GM21825 (cell line): ENCODE results near the gene PDHB.

Source experiments
- ATAC-seq: cut with Tn5 transposase; IDR thresholded peaks from one replicate; pipeline ENCODE4 v1.9.1; 2021; ENCODE audit warnings: mild to moderate bottlenecking, moderate library complexity; ENCODE audit not compliant: unreplicated experiment

The PDHB gene

DNA sequence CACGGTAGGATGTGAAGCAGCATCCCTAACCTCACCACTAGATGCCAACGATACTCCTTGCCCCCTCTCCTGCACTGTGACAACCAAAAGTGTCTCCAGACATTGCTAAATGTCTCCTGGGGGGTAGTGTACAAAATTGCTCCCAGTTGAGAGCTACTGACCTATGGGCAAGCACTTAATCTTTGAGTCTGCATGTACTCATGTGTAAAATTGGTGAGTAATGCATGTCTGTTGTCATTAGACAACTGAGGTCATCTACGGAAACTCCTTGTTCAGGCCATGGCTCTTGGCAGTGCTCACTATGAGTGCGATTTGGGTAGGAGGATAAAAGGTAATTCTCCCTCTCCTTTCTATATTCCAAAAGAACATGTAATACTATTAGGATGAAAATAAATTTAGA is 29.2 kb downstream of the PDHB start:
- no peak for ATAC-seq

DNA sequence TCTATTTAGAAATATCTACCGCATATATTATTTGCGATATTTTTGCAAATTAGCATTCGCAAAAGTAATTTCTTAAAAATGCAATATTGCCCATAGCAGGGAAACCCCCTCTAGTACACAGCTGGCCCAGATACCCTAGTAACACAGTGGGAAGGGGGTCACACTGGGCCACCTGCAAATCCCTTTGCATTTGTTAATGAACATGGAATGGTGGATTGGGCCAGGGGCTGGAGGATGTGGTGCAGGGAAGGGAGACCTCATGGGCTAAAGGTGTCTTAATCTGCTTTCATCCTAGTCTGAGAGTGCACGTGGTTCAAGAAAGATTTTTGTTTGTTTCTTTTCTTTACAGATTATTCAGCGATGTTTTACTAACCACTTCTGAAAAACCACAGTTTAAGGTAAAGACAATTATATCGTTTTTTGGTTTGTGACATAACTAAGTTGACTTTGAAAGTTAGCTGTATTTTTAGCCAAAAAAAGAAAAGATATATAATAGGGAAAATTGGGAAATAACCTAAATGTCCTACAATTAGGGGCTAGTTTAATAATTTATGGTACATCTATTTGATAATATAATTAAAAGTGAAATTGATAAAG is 30.0 kb downstream of the PDHB start:
- no peak for ATAC-seq

DNA sequence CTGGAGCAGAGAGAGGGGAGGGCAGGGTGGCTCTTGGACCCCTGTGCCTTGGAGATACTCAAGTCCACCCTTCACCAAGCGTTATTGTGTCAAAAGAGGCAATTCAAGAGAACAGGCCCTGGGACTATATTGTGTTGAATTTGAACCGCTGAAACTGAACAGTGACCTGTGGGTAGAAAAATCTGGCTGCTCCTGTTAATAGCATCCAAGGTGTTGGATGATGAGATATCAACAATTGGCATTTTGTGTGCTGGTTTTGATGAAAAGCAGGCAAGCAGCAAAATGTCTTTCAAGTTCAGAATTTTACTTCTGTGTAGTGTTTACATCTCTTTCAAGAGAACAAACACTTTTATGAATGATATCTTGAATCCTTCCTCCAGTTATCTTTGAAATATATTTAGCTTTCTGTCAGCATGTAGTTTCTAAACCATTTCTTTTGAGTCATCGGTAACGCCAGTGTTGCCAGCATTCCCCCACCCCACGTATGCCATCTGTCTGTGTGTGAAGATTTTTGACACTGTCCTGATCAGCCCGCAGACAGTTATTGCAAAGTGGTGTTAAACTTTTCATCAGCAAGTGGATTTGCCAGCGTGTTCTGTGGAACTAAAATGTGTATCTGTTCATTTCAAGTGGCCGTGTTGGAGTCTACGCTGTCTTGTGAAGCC is 34.8 kb downstream of the PDHB start:
- ATAC-seq: no peak

DNA sequence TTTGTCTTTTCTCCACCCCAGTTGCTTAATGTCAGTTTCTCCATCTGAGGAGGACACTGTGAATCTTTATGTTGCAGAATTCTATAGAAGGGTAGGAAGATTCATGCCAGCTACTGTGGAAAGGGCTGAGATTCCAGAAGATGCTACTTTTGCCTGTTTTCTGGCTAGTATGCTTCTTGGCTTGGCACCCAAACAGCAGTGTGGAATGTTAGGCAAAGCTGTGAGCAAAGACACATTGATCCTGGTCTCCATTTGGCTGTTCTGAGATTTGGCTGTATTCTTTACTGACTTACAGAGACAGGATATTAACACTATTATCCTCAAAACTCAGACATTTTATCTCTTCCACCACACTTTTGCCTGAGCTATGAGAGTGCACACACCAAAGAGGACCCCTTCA is 39.3 kb downstream of the PDHB start:
- ATAC-seq: no peak

DNA sequence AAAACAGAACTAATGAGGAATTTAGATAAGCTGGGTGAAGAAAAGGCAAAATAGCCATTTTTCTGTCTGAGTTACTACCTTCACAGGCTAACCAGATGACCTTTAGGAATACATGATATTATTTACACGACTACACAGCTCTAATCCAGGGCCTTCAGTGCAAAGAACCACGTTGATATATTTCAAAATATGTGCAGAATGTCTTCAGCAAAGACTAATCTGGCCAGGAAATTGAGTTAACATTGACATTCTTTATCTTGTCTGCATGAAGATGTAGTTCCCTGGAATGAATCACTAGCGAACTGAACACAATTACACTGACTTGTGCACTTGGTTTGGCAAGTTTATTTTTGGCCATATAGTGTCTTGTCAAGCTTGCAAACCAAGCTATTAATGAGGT is 41.5 kb downstream of the PDHB start:
- ATAC-seq: no peak

DNA sequence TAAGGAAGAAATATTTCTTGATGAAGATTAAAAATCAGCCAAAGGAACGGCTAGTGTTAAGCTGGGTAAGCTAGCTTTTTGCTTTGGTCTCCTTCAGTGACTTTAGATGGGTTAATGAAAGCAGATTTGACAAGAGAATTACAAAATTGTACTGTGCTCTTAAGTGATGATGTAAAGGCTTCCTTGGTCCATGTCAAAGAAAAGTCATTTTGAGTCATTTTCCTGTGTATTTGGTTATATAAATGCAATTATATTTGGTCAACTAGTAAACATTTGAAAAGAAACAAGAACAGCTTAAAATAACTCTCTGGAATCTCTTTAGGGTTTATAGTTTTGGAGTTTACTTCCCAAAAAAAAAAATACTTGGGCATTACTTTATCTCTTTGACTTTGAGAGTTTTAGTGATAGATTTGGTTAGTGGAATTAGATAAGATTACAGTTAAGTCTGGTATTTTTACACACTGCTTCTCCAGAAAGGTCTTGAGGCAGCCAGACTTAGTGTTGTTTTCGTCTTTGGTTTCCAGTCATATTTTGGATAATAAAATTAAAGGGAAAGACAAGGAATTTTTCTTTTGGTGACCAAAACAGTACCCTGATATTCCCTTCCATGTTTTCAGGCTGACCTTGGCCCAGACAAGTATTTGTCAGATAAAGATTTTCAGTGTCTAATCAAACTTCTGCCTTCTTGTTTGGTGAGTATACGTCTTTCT is 42.3 kb downstream of the PDHB start:
- no peak for ATAC-seq

DNA sequence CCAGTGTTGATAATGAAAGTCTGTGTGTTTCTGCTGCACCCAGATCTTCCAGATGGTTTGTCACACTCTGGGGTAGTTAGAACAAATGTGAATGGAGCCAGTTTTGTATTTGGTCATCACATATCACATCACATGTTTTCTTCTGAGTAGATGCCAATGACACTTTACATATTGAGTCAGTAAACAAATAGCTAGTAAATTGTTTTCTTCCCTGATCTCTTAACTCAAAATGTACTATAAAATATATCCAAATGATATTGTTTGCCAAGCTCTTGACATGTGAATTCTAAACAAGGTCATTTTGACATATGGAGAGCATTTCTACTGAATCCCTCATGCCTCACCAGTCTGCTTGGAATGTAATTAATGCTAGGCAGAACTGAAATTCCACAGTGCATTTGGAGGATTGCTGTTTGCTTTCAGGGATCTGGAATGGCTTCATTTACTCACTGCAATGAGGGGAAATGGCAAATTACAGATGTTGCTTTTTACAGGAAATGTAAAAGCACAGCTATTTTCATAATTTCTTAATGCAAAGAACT is 45.0 kb downstream of the PDHB start:
- no peak for ATAC-seq

DNA sequence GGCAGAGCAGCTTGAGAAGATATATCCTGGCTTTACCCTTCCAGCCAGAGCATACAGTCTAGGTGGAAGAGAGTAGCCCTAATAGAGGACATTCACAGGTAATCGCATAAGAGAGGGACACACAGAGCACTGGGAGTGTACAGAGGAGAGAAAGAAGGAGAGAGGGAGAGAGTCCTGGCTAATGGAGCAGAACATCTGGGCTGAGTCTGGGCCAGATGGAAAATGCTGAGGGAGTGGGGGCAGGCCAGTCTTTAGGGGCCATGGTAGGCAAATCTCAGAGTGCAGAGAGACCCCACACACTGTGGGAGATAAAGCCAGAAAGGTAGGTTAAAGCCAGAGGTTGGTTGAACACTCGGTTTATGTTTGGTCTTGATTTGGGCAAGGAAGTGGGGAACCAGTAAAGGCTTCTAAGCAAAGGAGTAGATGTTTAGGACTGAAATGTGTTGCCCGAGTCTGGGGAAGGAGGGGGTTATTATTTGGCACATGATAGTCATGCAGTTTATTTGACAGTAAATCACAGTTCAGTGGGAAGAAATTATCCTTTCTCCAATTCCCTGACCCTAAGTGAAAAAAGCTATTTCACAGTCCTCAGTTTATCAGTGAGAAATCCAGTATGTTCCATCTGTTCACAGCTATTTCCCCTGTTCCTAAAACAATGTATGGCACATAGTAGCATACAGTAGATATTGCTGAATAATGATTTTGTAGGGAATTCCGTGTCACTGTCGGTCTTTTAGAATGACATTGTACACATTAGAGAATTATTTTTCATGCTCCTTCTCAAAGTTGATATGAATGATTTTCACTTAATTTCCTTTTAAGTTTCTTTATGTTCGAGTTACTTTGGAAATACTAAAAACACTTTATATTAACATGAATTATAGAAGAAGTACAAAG is 45.7 kb downstream of the PDHB start:
- ATAC-seq: no peak

DNA sequence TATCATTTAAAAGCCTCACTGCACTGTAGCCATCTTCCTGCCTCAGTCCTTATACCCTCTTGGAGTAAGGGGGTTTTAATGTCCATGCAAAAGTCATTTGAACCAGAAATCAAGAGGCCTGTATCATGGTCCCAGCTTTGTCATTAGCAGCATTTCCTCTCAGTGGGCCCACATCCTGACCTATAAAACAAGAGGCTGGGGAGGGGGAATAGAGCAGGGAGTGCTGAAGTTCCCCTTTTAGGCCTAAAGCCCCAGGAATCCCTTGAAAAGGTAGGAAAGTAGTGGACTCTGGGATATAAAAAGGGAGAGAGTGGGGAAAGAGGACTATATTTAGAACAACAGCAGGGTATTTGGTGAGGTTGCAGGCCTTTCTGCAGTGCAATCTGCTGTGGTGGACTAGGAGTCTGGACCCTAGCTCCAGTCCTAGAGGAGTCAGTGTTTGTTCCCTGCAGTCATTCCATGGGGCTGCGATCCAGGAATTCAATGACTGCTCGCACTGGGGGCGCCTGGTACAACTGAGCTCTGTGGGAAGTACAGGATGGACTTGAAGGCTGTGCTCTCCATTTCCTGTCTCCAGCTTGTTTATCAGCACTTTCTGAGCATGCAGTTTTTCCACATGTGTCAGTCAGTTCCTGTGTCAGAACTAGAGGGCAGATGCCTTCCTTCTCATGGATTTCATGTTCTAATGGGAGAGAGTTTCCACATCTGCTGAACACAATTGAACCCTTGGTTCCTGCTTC is 46.8 kb downstream of the PDHB start:
- ATAC-seq: no peak

DNA sequence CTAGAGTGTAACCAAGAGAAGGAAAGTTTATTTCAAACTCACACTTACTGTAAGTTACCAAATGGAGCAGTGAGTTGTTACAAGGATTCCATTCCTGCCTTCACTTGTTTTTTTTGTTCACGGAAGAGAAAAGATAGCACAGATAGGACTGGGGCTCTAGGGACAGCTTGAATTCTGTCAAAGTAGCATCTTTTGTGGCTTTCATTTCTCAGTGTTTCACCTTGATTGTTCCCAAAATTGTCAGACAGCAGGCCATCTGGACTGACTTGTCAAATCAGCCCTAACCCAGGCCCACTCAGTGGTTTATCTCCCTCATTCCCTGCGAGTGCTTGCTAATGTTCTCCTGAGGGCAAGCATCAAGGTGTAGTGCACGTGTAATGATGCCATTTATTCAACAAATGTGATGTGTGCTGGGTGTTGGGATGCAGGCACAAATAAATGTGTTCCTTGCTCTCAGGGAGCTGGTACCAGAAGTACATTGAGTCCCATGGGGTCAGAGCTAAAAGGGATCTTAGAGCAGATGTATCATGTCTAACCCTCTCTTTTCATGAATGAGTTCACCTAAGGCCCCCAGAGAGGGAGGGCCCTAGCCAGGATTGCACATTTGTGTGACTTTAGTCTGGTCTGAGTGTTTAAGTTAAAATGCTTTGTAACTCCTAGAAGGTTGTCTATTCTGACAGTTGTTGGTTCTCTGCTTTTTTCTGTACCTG is 49.1 kb downstream of the PDHB start:
- no peak for ATAC-seq

DNA sequence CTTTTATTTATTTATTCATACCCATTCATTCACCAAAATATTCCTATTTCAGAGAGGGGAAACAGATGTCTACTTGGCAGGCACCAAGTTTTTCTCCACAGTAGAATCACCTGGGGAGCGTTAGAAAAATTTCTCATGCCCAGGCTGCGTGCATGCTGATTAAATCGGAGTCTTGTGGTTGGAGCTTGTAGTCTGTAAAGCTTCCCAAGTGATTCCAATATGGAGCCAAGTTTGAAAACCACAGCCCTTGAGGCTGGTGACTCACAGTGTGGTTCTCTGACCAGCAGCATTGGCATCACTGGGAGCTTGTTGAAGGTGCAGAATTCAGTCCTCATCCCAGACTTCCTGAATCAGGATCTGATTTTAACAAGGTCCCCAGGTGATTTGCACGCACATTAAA is 49.7 kb downstream of the PDHB start:
- ATAC-seq: no peak

DNA sequence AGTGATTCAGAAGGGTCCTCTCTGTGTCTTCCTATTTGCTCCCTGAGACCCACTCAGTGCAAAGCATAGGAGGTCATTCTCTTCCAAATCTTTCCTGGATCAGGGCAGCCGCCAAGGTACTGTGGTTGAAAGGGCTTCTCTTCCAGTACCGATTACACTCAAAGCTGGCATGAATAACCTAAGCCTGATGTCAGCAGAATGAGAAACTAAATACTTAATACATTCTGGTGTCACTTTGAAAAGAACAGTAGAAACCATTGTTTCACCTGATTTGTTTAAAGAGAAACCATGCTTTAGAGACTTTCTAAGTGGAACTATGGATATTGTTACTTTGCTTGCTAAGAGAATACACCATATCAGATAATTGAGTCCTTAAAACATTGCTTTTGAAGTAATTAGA is 50.2 kb downstream of the PDHB start:
- ATAC-seq: no peak

DNA sequence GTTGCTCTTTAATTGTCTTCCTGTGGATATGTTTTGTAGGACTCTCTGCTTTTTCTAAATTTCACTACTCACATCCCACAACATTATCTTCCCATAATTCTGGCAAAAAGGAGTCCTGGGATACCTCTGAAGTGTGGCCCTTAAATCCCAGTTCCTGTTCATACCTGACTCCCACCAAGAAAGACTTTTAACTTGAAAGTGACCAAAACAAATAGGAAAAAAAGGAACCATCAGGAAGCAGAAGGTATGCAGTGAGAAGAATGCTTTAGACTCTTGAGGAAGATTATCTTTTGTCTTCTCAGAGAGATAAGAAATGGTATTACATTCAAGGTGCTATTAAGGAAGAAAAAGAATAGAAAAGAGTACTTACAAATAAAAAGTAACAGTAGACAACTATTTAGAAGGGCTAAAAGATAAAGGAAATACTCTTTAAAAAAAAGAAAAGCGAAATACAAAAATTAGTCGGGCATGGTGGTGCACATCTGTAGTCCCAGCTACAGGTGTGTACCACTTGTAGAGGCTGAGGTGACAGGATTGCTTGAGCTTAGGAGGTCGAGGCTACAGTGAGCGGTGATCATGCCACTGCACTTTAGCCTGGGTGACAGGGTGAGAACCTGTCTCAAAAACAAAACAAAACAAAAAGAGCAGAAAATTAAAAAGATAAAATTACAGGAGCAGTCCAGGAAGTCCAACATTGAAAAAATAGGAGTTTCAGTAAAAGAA is 54.1 kb downstream of the PDHB start:
- no peak for ATAC-seq

DNA sequence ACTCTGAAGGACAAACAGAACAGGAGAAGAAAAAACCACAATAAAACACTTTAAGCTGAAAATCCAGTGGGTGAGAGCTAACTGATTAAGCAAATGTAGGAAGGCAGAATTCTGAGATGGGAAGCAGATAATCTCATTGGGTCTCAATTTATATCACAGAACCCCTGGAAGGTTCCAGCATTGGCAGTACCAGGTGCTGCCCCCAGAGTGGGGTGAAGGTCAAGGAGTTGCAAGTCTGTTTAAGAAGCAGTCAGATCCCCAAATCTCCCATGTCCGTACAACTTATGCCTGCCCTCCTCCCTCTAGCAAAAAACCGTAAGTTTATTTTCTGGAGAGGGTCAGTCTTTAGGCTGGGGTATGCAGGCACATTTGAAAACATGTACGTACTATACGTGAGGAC is 55.9 kb downstream of the PDHB start:
- no peak for ATAC-seq
